GM12874 (cell line): Measurements from ENCODE around the gene PNLIPRP3.

Experiments
- TF ChIP-seq, protein P1 (sequence below): IDR thresholded peaks from 2 replicates; pipeline ENCODE4 v1.5.1; 2011; ENCODE audit warnings: low read depth, mild to moderate bottlenecking, control low read depth, low read length, moderate library complexity; ENCODE audit not compliant: insufficient read depth

PNLIPRP3 gene

DNA sequence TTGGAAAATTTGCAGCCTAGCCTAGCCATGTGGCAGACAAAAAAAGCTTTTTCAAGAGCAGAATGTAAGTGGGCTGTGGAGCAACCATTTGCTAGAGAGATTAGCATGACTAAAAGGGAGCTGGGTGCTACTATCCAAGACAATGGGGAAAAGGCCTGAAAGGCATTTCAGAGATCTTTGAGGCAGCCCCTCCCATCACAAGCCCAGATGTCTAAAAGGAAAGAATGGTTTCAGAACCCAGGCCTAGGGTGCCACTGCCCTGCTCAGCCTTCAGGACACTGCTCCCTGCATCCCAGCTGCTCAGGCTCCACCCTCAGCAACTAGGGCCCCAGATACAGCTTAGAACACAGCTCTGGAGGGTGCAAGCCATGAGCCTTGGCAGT is 24.7 kb downstream of the PNLIPRP3 start:
- TF ChIP-seq, protein P1, sequence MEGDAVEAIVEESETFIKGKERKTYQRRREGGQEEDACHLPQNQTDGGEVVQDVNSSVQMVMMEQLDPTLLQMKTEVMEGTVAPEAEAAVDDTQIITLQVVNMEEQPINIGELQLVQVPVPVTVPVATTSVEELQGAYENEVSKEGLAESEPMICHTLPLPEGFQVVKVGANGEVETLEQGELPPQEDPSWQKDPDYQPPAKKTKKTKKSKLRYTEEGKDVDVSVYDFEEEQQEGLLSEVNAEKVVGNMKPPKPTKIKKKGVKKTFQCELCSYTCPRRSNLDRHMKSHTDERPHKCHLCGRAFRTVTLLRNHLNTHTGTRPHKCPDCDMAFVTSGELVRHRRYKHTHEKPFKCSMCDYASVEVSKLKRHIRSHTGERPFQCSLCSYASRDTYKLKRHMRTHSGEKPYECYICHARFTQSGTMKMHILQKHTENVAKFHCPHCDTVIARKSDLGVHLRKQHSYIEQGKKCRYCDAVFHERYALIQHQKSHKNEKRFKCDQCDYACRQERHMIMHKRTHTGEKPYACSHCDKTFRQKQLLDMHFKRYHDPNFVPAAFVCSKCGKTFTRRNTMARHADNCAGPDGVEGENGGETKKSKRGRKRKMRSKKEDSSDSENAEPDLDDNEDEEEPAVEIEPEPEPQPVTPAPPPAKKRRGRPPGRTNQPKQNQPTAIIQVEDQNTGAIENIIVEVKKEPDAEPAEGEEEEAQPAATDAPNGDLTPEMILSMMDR: no peak

DNA sequence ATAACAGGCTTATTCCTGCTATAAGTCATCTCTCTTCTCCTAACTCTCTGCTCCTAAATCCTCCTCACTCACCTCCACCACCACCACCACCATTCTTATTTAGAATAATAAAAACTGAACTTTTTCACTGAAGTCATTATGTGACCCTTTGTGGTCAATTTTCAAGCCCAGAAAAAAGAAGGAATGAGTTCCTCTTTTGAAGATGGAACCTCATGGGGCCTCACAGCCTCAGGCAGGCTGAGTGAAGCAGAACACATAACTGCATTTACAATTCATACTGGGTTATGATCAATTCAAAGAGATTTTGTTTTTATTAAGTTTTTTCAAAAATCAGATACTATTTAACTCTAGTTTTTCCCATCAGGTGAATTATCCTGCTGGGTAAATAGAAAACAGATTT is 29.8 kb downstream of the PNLIPRP3 start:
- TF ChIP-seq, protein P1: no peak

DNA sequence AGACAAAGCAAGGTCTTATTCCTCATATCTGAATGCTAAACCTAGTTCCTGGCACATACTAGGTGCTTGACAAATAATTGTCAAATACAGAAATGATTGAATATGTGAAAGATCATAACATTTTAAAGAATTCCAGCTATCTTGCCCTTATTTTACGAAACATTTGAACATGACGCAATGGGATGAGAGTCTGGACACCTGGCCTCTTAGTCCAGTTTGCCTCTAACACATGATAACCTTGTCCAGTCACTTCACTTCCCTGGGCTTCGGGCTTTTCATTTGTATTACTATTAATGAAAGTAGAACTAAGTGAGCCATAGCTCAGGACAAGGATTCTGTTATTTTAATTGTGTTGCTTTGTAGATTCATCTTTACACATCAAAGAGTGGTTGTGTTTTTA is 32.6 kb downstream of the PNLIPRP3 start:
- TF ChIP-seq, protein P1: no peak

DNA sequence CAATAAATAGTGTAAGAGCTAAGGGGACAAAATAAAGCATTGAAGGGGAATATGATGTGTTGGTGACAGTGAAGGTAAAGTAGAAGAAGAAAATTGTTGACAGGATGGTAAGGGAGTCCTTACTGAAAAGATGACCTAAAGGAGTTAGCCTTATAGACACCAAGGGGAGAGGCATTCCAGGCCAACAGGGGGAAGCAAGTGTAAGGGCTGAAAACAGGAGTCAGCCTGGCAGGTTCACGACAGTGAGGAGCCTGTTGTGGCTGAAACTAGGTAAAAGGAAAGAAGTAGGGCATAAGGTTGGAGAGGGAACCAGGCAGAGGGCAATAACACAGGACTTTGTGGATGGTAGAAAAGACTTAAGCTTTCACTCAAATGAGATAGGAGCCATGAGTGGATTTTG is 34.0 kb downstream of the PNLIPRP3 start:
- TF ChIP-seq, protein P1: no peak

DNA sequence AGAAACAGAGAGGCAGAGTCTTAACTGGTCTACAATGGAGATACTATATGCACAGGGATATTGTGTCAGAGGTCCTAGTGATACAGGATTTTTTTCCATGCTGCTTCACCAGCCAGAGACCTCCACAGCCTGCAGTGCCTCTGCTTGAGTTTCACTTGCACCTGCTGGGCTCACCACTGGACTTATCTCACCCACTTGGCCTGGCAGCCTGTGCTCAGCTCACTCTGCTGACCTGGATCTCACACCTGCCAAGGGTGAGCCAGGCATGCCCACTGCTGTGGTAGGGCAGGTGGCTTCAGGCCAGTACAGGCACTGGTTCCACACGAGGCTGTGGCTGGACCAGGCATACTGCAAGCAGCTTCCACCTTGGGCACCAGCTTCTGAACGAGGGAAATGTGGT is 36.6 kb downstream of the PNLIPRP3 start:
- TF ChIP-seq, protein P1: no peak

DNA sequence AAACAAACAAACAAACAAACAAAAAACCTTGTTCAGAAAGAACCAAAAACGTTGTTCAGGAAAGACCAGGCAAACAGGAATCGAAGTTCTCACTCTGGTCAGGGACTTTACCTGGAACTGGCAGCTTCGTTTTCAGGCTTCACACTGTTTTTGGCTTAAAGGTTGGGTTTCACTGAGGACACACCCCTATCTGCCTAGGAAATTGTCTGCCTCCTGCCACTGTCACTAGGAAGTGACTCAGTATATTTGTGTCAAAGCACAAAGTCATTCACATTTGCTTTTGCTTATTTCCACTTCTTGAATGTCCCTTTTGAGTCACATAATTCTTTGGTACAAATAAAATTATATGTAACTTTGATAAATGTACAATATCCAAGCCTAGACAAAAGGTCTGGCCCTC is 37.9 kb downstream of the PNLIPRP3 start:
- TF ChIP-seq, protein P1: no peak

DNA sequence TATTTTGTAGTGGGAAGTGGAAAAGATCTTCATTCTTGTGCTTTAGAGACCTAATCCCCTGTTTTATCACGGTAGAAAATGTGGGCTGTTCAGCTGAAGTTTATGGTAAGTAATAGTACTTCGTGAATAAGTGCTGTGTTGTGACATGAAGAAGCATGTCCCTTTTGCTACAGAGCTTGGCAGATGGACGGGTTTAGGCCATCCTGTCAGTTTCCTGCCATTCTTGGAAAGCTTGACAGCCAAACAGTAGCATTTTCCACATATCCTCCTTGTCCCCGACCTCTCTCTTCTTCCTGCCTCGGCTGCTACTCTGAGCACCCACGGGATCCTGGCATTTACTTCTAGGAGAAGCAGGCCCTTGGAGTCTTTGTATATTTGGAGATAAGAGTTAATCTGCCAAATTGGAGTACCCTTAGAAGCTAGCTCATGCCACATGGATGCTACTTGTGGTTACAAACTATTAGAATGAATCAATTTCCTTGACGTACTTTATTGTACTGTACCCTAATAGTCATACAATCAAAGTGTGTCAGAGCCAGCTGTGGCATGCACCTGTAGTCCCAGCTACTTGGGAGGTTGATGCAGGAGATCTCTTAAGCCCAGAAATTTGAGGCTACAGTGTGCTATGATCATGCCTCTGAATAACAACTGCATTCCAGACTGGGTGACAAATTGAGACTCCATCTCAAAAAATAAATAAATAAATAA is 39.2 kb downstream of the PNLIPRP3 start:
- TF ChIP-seq, protein P1: no peak
